ENCODE results near the gene PCBP3. TPM values are rescaled to one million over a fixed set of nuclear protein-coding genes. Genes with fewer than 3 reads are reported as not detected.

The PCBP3 gene
- total RNA-seq, 2 donors from 2014 or later, result 0.77 to 17.2 TPM

DNA sequence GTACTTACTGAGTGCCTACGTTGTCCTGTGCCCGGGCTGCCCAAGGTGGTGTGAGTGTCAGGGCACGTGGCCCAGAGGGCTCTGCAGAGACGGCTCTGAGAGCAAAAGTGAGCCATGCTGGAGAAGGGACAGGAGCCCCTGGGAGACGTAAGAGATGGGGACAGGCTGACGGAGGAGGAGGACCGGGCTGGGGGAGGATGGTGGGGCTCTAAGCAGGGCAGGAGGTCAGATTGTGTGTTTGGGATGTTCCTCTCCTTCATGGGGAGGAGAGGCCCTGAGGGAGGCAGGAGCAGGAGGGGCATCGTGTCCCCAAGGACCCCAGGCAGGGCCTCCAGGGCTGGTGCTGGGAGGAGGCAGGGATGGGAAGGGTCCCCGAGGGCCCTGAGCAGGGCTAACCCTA is 158.9 kb downstream of the PCBP3 start:
- H3K27ac ChIP-seq, result no peak overlapping the region
- WGBS, result 69% methylated on average over 9 of the region's 9 CpGs
- intact Hi-C loops (cut with DNase I), result no loop called here
- no peaks in the 10 kb centered on the region for H3K36me3 ChIP-seq
- H3K4me3 ChIP-seq, result no peak overlapping the region
- TF ChIP-seq, protein P1, sequence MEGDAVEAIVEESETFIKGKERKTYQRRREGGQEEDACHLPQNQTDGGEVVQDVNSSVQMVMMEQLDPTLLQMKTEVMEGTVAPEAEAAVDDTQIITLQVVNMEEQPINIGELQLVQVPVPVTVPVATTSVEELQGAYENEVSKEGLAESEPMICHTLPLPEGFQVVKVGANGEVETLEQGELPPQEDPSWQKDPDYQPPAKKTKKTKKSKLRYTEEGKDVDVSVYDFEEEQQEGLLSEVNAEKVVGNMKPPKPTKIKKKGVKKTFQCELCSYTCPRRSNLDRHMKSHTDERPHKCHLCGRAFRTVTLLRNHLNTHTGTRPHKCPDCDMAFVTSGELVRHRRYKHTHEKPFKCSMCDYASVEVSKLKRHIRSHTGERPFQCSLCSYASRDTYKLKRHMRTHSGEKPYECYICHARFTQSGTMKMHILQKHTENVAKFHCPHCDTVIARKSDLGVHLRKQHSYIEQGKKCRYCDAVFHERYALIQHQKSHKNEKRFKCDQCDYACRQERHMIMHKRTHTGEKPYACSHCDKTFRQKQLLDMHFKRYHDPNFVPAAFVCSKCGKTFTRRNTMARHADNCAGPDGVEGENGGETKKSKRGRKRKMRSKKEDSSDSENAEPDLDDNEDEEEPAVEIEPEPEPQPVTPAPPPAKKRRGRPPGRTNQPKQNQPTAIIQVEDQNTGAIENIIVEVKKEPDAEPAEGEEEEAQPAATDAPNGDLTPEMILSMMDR (IDR thresholded peaks at IDR 0.05), result no peak
- no peaks in the 10 kb centered on the region for H3K27me3 ChIP-seq (replicated peaks; ENCODE audit: insufficient read depth)
- no peaks in the 10 kb centered on the region for H3K4me1 ChIP-seq (replicated peaks)
- H3K9me3 ChIP-seq, result no peaks in the 10 kb centered on the region
- DNase-seq (ENCODE audit: low spot score), result no peak

DNA sequence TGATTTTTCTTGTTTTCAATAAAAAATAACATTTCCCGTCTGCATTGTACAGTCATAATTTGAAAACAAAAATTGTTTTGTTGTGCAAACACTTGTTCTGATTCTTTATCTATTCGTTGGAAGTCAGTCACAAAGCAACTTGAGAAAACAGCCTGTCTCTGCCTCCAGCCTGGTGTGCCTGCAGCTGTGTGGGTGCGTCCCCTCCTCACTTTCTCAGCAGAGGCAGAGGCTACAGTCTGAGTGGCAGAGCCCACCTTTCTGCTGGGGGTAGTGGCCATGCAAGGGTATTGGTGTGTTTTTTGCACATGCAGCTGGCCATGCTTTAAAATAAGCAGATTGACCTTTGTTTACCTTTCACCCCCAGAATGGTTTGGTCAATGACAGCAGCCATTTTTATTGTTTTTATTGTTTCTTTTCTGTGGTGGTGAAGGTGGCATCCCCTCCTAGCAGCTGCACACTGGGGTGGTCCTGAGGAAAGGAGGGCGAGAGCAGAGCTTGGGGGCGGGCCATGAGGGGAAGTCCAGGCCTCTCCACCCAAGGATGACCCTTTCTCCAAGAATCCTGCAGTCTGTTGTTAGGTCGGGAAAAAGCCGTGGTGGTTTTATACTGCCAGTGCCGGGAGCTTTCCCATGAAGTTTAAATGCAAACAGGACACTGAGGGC is 159.6 kb downstream of the PCBP3 start:
- TF ChIP-seq, protein P1 (IDR thresholded peaks at IDR 0.05), result no peak
- TF ChIP-seq POLR2AphosphoS5 (IDR thresholded peaks at IDR 0.05) (no peak), POLR2A (IDR thresholded peaks at IDR 0.05) (no peak)
- Histone ChIP-seq H3K27me3 (replicated peaks; ENCODE audit: insufficient read depth) (no peaks in the 10 kb centered on the region), H3K27ac (no peak overlapping the region), H3K4me3 (no peak overlapping the region), H3K36me3 (no peaks in the 10 kb centered on the region), H3K9me3 (no peaks in the 10 kb centered on the region), H3K4me1 (replicated peaks) (no peaks in the 10 kb centered on the region)
- DNase-seq (ENCODE audit: low spot score), result no peak
- intact Hi-C loops (cut with DNase I), result no loop called here
- WGBS, result 72% methylated on average over 8 of the region's 8 CpGs

DNA sequence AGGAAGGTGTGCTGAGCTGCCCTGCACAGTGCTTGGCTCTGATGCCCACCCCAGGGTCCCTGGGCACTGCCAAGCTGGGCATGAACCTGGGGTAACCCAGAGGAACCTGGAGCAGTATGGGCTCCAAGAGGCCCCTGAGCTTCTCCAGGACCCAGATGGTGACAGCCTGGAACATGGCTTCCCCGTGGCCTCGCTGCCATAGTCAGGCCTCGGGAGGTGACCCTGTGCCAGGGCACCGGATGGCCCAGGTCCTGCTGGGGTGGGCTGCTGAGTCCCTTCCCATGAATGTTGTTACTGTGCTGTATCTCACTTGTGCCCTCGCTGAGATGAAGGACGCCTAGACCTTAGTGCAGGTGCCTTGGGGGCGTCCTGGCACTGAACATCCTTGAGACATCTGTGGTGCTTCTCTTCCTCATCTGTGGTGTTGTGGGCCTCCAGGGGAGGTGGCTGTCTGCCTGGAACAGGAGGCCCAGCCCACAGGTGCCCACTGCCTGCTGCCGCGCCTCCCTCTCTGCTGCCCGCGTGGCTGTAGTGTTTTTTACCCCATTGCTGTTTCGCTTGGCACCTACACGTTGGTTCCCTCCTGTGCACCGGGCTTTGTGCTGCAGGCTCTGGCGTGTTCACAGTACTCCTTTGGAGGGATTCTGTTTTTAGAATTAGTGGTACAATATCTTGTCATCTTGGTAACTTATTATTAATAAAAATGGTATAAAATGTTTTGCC is 160.3 kb downstream of the PCBP3 start:
- no peaks in the 10 kb centered on the region for H3K4me1 ChIP-seq (replicated peaks)
- H3K27ac ChIP-seq, result no peak overlapping the region
- intact Hi-C loops (cut with DNase I), result no loop called here
- 78% methylated on average over 15 of the region's 15 CpGs for WGBS
- H3K9me3 ChIP-seq, result no peaks in the 10 kb centered on the region
- no peaks in the 10 kb centered on the region for H3K36me3 ChIP-seq
- no peaks in the 10 kb centered on the region for H3K27me3 ChIP-seq (replicated peaks; ENCODE audit: insufficient read depth)
- H3K4me3 ChIP-seq, result no peak overlapping the region
- TF ChIP-seq POLR2AphosphoS5 (IDR thresholded peaks at IDR 0.05), result no peak
- no peak for DNase-seq (ENCODE audit: low spot score)

DNA sequence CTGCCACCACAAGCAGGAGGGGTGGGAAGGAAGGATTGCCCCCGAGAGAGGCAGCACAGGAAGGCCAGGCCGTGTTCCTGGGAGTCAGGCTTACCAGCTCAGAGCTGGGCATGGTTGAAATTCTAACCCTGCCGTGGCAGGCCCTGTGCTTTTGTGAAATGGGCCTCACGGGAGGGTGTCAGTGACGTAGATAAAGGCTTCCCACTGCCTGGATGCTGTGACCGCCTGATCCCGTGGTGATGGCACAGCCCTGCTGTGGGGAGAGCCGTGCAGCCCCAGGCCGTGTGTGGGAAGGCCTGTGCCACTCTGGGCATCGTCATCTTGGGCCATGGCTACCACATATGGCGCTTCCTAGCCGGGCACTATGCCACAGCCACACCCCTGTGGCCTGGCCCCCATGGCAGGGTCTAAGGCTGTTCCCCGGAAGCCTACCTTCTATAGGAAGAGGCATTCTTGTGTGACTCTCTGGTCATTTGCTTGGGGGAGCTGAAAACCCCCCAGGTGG is 161.3 kb downstream of the PCBP3 start:
- Histone ChIP-seq H3K4me3 (no peak overlapping the region), H3K9me3 (no peaks in the 10 kb centered on the region), H3K27me3 (replicated peaks; ENCODE audit: insufficient read depth) (no peaks in the 10 kb centered on the region), H3K36me3 (no peaks in the 10 kb centered on the region), H3K27ac (no peak overlapping the region), H3K4me1 (replicated peaks) (no peaks in the 10 kb centered on the region)
- WGBS, result 88% methylated on average over 13 of the region's 13 CpGs
- TF ChIP-seq POLR2A (IDR thresholded peaks at IDR 0.05) (no peak), POLR2AphosphoS5 (IDR thresholded peaks at IDR 0.05) (no peak)
- TF ChIP-seq, protein P1 (IDR thresholded peaks at IDR 0.05), result no peak
- DNase-seq (ENCODE audit: low spot score), result no peak
- intact Hi-C loops (cut with DNase I), result no loop called here

DNA sequence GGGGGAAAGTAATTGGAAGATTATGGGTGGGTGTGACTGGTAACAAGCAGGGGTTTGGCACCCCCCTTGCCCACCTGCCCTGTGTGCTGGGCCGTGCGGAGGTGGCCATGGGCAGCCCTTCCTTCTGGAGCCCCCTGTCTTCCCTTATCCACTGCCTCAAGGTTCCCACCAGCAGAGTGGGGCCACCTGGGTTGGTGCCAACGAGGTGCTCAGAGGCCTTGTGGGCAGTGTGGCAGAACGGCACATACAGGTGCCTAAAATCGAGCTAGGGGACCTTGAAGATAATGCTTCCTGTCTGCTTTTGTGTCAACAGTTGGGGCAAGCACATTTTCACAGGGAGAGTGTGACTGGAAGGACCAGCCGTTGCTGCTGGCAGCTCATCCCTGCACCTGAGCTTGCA is 161.8 kb downstream of the PCBP3 start:
- no peak for DNase-seq (ENCODE audit: low spot score)
- Histone ChIP-seq H3K36me3 (no peaks in the 10 kb centered on the region), H3K4me3 (no peak overlapping the region), H3K27me3 (replicated peaks; ENCODE audit: insufficient read depth) (no peaks in the 10 kb centered on the region), H3K4me1 (replicated peaks) (no peaks in the 10 kb centered on the region), H3K27ac (no peak overlapping the region), H3K9me3 (no peaks in the 10 kb centered on the region)
- 73% methylated on average over 6 of the region's 6 CpGs for WGBS
- intact Hi-C loops (cut with DNase I), result no loop called here
- TF ChIP-seq POLR2A (IDR thresholded peaks at IDR 0.05) (no peak), POLR2AphosphoS5 (IDR thresholded peaks at IDR 0.05) (no peak)
- TF ChIP-seq, protein P1 (IDR thresholded peaks at IDR 0.05), result no peak
